ENCODE data around the gene HRH1. TPM values are rescaled to one million over a fixed set of nuclear protein-coding genes. Genes with fewer than 3 reads are reported as not detected.

Gene HRH1
- total RNA-seq, 2 experiments from 2014 or later, result not detected

GRCh38 chr3:11238880-11239279 lies 84.6 kb downstream of the HRH1 start:
- no peak overlapping the region for H3K27ac ChIP-seq (ENCODE audit: low read depth in 1 of 2, low read length in 2 of 2)
- Mint-ChIP-seq H3K9me3 (no peaks in the 10 kb centered on the region), H3K36me3 (ENCODE audit: low read depth) (no peaks in the 10 kb centered on the region), H3K27me3 (peaks cover 13% of the 10 kb centered on the region), H3K4me3 (no peak overlapping the region), H3K4me1 (ENCODE audit: low read depth) (no peaks in the 10 kb centered on the region), H3K27ac (no peak overlapping the region)
- no peak overlapping the region for H3K4me3 ChIP-seq (ENCODE audit: low read length)
- no peaks in the 10 kb centered on the region for H3K9me3 ChIP-seq (ENCODE audit: control insufficient read depth in 1 of 2, insufficient read depth in 1 of 2, low read length in 2 of 2)
- DNase-seq (no peak), ATAC-seq (ENCODE audit: poor library complexity) (no peak)
- H3K4me1 ChIP-seq (ENCODE audit: insufficient read depth, low read length), result no peaks in the 10 kb centered on the region
- peaks cover 0 to 4% of the 10 kb centered on the region in 2 experiments for H3K27me3 ChIP-seq (ENCODE audit: control insufficient read depth in 1 of 2, insufficient read depth in 2 of 2, low read length in 2 of 2)
- H3K36me3 ChIP-seq (ENCODE audit: insufficient read depth, low read length), result no peaks in the 10 kb centered on the region
- ChIA-PET CTCF (no interaction called here), POLR2A (no interaction called here)
- no peak for TF ChIP-seq CTCF (IDR thresholded peaks at IDR 0.05)
- intact Hi-C loops (cut with DNase I, micrococcal nuclease), result no loop called here

DNA sequence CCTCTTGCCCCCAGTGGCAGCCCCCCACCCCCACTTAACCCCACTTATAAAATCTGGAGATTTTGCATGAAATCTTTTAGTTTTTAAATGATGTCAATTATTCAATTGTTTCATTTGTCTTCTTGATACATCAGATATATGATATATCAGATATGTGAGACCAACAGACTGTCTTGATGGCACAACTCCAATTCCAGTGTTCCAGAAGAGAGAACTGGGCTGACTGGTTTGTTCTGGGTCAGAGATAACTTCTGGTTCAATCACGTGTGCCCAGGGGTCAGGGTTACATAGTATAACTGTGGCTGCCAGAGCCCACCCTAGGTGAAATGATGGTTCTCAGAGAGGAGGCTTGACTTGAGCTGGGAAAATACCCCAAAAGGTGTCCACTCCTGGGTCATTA lies 85.5 kb downstream of the HRH1 start:
- Histone ChIP-seq H3K4me3 (ENCODE audit: low read length) (no peak overlapping the region), H3K27me3 (ENCODE audit: control insufficient read depth in 1 of 2, insufficient read depth in 2 of 2, low read length in 2 of 2) (no peaks in the 10 kb centered on the region), H3K4me1 (ENCODE audit: insufficient read depth, low read length) (no peaks in the 10 kb centered on the region), H3K9me3 (ENCODE audit: control insufficient read depth in 1 of 2, insufficient read depth in 1 of 2, low read length in 2 of 2) (no peaks in the 10 kb centered on the region), H3K36me3 (ENCODE audit: insufficient read depth, low read length) (no peaks in the 10 kb centered on the region), H3K27ac (ENCODE audit: low read depth in 1 of 2, low read length in 2 of 2) (no peak overlapping the region)
- ChIA-PET CTCF (no interaction called here), POLR2A (no interaction called here)
- ATAC-seq (ENCODE audit: poor library complexity) (no peak), DNase-seq (no peak)
- intact Hi-C loops (cut with DNase I, micrococcal nuclease), result no loop called here
- Mint-ChIP-seq H3K9me3 (no peaks in the 10 kb centered on the region), H3K4me3 (no peak overlapping the region), H3K4me1 (ENCODE audit: low read depth) (no peaks in the 10 kb centered on the region), H3K36me3 (ENCODE audit: low read depth) (no peaks in the 10 kb centered on the region), H3K27ac (no peak overlapping the region), H3K27me3 (peaks cover 13% of the 10 kb centered on the region)
- no peak for TF ChIP-seq CTCF (IDR thresholded peaks at IDR 0.05)

DNA sequence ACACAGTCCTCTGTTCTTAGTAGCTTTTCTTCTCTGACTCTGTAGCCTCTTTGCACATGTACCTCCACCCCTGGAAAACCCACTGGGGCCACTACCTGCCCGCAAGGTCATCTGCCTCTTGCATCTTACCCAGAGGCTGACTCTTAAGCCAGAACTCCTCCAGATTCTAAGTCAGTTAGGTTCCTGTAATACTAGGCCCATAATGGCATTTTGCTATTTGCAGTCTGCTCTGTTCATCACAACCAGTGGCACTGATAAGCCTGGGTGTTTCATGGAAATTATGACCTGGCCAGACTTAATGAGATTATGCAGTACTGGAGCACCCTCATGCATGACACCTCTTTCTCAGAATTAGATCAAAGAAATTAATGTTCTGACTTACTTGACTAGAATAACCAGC lies 86.2 kb downstream of the HRH1 start:
- Histone ChIP-seq H3K4me1 (ENCODE audit: insufficient read depth, low read length) (no peaks in the 10 kb centered on the region), H3K4me3 (ENCODE audit: low read length) (no peak overlapping the region), H3K27ac (ENCODE audit: low read depth in 1 of 2, low read length in 2 of 2) (no peak overlapping the region), H3K36me3 (ENCODE audit: insufficient read depth, low read length) (no peaks in the 10 kb centered on the region), H3K27me3 (ENCODE audit: control insufficient read depth in 1 of 2, insufficient read depth in 2 of 2, low read length in 2 of 2) (no peaks in the 10 kb centered on the region), H3K9me3 (ENCODE audit: control insufficient read depth in 1 of 2, insufficient read depth in 1 of 2, low read length in 2 of 2) (no peaks in the 10 kb centered on the region)
- no peaks in the 10 kb centered on the region for H3K4me1 Mint-ChIP-seq (ENCODE audit: low read depth)
- CTCF ChIA-PET, result no interaction called here
- H3K27me3 Mint-ChIP-seq, result peaks cover 13% of the 10 kb centered on the region
- no peak for TF ChIP-seq CTCF (IDR thresholded peaks at IDR 0.05)
- no peak overlapping the region for H3K27ac Mint-ChIP-seq
- H3K36me3 Mint-ChIP-seq (ENCODE audit: low read depth), result no peaks in the 10 kb centered on the region
- no peak overlapping the region for H3K4me3 Mint-ChIP-seq
- intact Hi-C loops (cut with DNase I, micrococcal nuclease), result no loop called here
- no peaks in the 10 kb centered on the region for H3K9me3 Mint-ChIP-seq
- no peak for DNase-seq
- POLR2A ChIA-PET, result no interaction called here
- ATAC-seq (ENCODE audit: poor library complexity), result no peak

All from CD4-positive, alpha-beta T cell (primary cell).